ENCODE data around the gene NOX5. TPM values are rescaled to one million over a fixed set of nuclear protein-coding genes. Genes with fewer than 3 reads are reported as not detected.

NOX5 gene
- total RNA-seq, 1 donor from 2014 or later = not detected

DNA sequence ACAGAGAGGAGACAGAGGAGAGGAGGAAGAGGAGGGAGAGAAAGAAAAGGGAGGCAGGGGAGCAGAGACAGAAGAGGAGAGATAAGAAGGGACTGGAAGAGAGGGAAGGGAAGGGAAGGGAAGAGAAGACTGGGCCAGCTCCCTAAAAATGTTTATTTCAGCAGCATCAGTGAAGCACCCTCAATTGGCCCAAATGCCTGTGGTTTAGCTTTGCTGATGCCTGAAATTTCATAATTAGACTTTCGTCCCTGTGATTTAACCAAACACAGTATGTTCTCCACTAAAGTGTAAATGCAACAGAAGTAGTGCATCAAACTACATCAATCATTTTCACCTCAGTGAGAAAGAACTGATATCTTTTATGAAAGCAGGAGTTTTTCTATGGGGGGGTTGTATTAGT, 55.9 kb downstream of the NOX5 start:
- Mint-ChIP-seq H3K36me3 (ENCODE audit: low read depth) (no peaks in the 10 kb centered on the region), H3K27me3 (ENCODE audit: low read depth) (peaks cover 50% of the 10 kb centered on the region), H3K27ac (no peak overlapping the region), H3K9me3 (peaks cover 7% of the 10 kb centered on the region), H3K4me1 (ENCODE audit: low read depth) (peaks cover 3% of the 10 kb centered on the region), H3K4me3 (ENCODE audit: low read depth) (no peak overlapping the region)
- no peak for DNase-seq (ENCODE audit: low spot score)
- intact Hi-C loops (cut with micrococcal nuclease) = no loop called here

DNA sequence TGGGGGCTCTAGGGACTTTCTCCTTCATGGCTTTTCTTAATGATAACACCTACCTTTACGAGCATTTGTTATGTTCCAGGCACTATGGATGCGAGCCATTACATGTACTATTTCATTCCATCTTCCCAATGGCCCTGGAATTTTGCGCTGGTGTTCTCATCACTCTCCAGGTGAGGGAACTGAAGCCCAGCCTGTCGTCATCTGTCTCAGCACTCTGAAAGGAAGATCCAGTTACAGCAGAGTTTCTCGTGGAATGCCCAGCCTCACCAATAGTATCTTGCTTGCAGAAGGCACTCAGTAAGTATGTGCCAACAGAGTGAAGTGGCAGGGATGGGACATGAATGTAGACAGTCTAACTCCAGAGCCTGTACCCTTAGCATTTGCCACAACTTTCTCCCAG, 56.8 kb downstream of the NOX5 start:
- Mint-ChIP-seq H3K36me3 (ENCODE audit: low read depth) (no peaks in the 10 kb centered on the region), H3K4me3 (ENCODE audit: low read depth) (no peak overlapping the region), H3K4me1 (ENCODE audit: low read depth) (peaks cover 3% of the 10 kb centered on the region), H3K27me3 (ENCODE audit: low read depth) (peaks cover 56% of the 10 kb centered on the region), H3K9me3 (peaks cover 7% of the 10 kb centered on the region), H3K27ac (no peak overlapping the region)
- intact Hi-C loops (cut with micrococcal nuclease) = no loop called here
- DNase-seq (ENCODE audit: low spot score) = no peak

DNA sequence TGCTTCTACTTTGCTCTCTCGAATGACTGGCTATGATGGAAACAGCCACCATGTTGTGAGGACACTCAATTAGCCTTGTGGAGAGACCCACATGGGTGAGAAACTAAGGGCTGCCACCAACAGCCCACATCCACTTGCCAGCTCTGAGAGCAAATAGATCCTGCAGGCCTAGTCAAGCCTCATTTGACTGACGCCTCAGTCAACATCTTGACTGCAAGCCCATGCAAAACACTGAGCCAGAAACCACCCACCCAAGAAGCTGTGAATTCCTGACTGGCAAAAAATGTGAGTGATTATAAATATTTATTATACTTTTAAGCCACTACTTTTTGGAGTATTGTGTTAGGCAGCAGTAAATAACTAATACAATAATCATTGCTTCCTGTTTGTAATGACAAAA, 58.4 kb downstream of the NOX5 start:
- intact Hi-C loops (cut with micrococcal nuclease) = no loop called here
- peaks cover 3% of the 10 kb centered on the region for H3K4me1 Mint-ChIP-seq (ENCODE audit: low read depth)

DNA sequence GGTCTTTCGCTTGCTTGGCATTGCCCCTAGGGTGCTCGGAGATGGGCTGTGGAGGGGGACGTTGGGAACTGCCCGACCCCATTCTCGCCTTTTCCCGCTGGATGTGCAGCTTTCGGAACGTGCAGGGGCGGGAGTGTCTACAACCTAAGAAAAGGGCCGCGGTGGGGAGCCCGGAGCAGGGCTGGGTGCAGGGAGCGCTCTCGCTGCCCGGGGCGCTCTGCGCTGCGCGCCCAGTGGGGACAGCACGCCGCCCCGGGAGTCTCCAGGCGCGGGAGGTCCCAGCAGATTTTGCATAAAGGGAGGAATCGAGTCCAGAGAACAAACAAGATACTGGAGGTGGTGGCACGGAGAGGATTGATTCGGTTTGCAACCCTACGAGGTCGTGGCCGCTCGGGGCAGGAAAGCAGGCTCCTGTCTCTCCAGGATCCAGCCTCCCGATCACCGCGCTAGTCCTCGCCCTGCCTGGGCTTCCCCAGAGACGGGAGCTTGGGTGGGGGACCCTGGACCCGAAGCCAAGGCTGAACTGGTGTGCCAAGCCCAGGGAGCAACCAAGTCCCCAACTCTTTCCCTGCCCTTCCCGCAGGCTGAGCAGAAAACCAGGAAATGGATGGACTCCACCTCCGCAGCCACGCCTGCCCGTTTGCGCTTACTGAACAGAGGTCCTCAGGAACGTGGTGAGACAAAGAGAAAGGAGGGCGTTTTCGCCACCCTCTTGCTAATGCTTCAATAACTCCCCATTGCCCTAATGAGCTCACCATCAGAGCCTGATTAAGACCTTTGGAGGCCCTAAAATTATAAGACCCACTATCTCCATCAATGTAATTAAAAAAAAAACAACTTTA, 59.7 kb downstream of the NOX5 start:
- Mint-ChIP-seq H3K27ac (no peak overlapping the region), H3K27me3 (ENCODE audit: low read depth) (peaks cover 52% of the 10 kb centered on the region), H3K36me3 (ENCODE audit: low read depth) (no peaks in the 10 kb centered on the region), H3K9me3 (peaks cover 7% of the 10 kb centered on the region), H3K4me1 (ENCODE audit: low read depth) (peaks cover 3% of the 10 kb centered on the region), H3K4me3 (ENCODE audit: low read depth) (no peak overlapping the region)
- no peak for DNase-seq (ENCODE audit: low spot score)
- intact Hi-C loops (cut with micrococcal nuclease) = no loop called here

More for the DNA sequence above, 58.4 kb downstream of the NOX5 start:
- H3K4me3 Mint-ChIP-seq (ENCODE audit: low read depth) = no peak overlapping the region
- no peaks in the 10 kb centered on the region for H3K36me3 Mint-ChIP-seq (ENCODE audit: low read depth)
- no peak overlapping the region for H3K27ac Mint-ChIP-seq
- H3K9me3 Mint-ChIP-seq = peaks cover 7% of the 10 kb centered on the region
- no peak for DNase-seq (ENCODE audit: low spot score)
- peaks cover 50% of the 10 kb centered on the region for H3K27me3 Mint-ChIP-seq (ENCODE audit: low read depth)

DNA sequence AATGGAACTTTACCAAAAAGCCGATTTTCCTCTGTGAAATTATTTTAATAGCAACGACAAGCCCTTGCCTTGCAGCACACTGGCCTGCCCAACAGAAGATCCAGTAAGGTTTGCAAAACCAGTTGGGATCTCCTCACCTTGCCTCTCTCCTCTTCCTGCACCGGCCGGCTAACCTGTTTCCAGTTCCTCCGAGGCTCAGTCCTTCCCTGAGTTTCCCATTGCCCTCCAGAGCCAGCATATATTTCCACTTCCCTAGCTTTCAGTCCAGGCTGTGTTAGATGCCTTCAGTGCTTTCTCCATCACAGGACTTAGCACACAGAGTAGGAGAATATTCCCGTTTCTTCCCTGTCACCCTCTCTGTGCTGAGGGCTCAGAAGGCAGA, 60.3 kb downstream of the NOX5 start:
- intact Hi-C loops (cut with micrococcal nuclease) = no loop called here
- H3K9me3 Mint-ChIP-seq = peaks cover 7% of the 10 kb centered on the region
- H3K36me3 Mint-ChIP-seq (ENCODE audit: low read depth) = no peaks in the 10 kb centered on the region
- H3K27me3 Mint-ChIP-seq (ENCODE audit: low read depth) = peaks cover 56% of the 10 kb centered on the region
- DNase-seq (ENCODE audit: low spot score) = no peak
- no peak overlapping the region for H3K4me3 Mint-ChIP-seq (ENCODE audit: low read depth)
- H3K4me1 Mint-ChIP-seq (ENCODE audit: low read depth) = peaks cover 3% of the 10 kb centered on the region
- no peak overlapping the region for H3K27ac Mint-ChIP-seq

DNA sequence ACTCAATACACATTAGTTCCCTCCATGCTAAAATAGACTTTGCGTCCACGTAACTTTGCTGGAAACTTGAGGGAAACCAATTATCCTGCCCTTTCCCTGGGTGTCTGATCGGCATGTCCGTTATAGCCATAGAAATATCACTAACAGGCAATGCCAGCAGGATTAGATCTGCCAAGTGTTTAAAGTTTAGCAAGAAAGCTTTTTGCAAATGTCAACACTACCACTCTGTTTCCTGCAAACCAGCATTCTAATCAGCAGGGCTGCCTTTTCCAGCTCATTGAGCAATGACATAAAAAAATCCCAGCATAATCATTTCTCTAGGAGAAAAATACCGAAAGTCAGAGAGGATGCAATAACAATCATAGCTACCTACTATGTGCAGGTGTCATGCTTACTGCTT, 60.9 kb downstream of the NOX5 start:
- DNase-seq (ENCODE audit: low spot score) = no peak
- peaks cover 3% of the 10 kb centered on the region for H3K4me1 Mint-ChIP-seq (ENCODE audit: low read depth)
- no peak overlapping the region for H3K27ac Mint-ChIP-seq
- no peaks in the 10 kb centered on the region for H3K36me3 Mint-ChIP-seq (ENCODE audit: low read depth)
- H3K27me3 Mint-ChIP-seq (ENCODE audit: low read depth) = peaks cover 57% of the 10 kb centered on the region
- intact Hi-C loops (cut with micrococcal nuclease) = no loop called here
- peaks cover 4% of the 10 kb centered on the region for H3K9me3 Mint-ChIP-seq
- no peak overlapping the region for H3K4me3 Mint-ChIP-seq (ENCODE audit: low read depth)

DNA sequence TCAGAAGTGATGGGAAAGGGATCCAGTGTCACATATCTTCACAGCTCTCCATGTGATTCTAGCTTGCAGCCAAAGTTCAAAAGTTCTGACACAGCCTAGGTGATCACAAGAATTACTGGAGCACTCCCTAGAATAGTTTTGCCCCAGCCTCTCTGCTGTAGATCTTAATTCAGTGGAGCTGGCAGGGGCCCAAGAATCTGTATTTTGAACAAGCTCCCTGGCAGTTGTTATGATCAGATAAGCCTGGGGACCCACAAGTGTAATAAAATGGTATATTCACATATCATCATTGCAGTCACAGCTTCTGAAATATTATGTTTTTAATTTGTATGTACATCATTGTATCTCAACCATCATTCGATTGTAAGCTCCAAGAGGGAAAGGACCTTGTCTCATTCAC, 62.3 kb downstream of the NOX5 start:
- intact Hi-C loops (cut with micrococcal nuclease) = no loop called here
- Mint-ChIP-seq H3K27me3 (ENCODE audit: low read depth) (peaks cover 53% of the 10 kb centered on the region), H3K4me3 (ENCODE audit: low read depth) (no peak overlapping the region), H3K9me3 (no peaks in the 10 kb centered on the region), H3K36me3 (ENCODE audit: low read depth) (no peaks in the 10 kb centered on the region), H3K4me1 (ENCODE audit: low read depth) (peaks cover 7% of the 10 kb centered on the region), H3K27ac (no peak overlapping the region)
- no peak for DNase-seq (ENCODE audit: low spot score)

DNA sequence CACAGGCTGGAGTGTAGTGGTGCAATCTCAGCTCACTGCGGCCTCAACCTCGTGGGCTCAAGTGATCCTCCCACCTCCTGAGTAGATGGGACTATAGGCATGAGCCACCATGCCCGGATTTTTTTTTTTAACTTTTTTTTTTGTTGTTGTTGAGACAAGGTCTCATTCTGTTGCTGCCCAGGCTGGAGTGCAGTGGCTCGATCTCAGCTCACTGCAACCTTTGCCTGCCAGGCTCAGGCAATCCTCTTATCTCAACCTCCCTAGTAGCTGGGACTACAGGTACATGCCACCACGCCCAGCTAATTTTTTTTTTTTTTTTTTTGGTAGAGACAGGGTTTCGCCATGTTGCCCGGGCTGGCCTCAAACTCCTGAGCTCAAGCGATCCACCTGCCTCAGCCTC, 64.1 kb downstream of the NOX5 start:
- Mint-ChIP-seq H3K4me3 (ENCODE audit: low read depth) (no peak overlapping the region), H3K36me3 (ENCODE audit: low read depth) (no peaks in the 10 kb centered on the region), H3K9me3 (no peaks in the 10 kb centered on the region), H3K27ac (no peak overlapping the region), H3K27me3 (ENCODE audit: low read depth) (peaks cover 41% of the 10 kb centered on the region), H3K4me1 (ENCODE audit: low read depth) (peaks cover 13% of the 10 kb centered on the region)
- intact Hi-C loops (cut with micrococcal nuclease) = no loop called here
- no peak for DNase-seq (ENCODE audit: low spot score)

DNA sequence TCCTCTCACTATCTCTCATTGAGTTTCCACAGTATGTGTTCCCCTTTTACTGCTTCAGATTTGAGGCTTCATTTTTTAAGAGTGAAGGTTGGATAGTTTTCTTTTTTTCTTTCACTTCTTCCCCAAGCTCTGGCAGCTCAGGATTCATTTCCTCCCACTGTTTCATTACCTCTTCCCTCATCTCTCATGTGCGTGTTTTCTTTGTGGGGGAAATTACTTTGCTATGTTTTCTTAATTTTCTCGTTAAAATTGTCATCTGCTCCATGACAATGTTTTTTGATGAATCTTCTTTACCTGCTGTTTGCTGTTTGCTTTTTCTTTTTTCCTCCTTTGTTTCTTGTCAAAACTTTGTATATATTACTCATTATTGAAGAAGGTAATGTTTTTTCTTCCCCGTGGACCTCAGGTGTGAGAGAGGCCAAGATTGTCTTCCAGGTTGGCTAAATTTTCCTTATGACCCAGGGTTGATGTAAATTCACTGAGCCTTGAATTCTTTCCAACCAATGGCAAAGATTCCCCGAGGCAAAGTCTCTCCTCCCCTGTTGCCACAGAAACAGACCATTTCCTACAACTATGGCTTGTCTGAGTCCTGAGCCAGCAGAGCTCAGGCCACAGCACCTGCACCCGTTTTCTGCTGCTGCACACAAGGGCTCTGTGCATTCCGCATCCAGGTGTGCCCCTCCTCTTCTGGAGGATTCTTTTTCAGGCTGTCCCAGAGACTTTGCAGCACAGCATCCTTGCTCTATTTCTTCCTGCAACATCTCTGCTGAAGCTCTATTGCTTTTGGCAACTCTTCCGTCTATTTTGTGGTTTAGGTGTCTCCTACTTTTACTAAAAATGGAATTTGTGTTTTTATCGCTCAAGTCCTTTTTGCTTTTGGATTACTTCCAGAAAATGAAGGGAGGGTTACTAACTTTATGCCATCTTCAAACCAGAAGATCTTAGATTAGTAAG, 66.1 kb downstream of the NOX5 start:
- H3K4me1 Mint-ChIP-seq (ENCODE audit: low read depth) = peaks cover 13% of the 10 kb centered on the region
- DNase-seq (ENCODE audit: low spot score) = no peak
- no peak overlapping the region for H3K27ac Mint-ChIP-seq
- H3K9me3 Mint-ChIP-seq = no peaks in the 10 kb centered on the region
- no peak overlapping the region for H3K4me3 Mint-ChIP-seq (ENCODE audit: low read depth)
- H3K36me3 Mint-ChIP-seq (ENCODE audit: low read depth) = no peaks in the 10 kb centered on the region
- intact Hi-C loops (cut with micrococcal nuclease) = no loop called here
- peaks cover 27% of the 10 kb centered on the region for H3K27me3 Mint-ChIP-seq (ENCODE audit: low read depth)

DNA sequence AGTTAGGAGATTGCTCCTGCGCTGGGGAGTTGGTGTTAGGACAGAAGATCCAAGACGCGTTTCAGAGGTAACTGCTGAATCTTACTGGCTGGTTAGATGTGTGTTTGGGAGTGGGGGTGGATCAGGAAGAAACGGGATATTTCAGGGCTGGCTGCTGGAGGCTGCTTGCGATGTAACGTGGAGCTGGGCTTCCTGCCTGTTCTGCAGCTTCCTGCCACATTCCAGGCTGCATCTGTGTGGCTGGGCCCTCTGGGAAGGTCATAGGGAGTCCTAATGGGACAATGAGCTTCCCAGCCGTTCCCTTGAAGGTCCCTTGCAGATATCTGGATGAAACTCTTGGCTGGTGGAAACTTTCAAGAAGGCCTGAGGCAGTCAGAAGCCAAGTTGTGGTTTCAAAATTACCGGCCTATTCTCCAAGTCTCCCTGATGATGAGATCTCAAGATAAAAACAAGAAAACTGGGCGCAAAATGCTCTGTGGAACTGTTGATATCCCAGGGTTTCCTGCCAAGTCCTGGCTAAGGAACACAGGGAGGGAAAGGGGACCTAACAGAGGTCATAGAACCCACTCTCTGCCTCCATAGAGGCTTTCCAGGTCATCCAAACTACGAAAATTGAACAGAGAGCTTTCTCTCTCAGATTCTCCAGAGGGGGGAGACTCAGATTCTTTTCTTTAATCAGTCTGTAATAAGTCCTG, 67.0 kb downstream of the NOX5 start:
- intact Hi-C loops (cut with micrococcal nuclease) = no loop called here
- no peak overlapping the region for H3K27ac Mint-ChIP-seq
- no peak overlapping the region for H3K4me3 Mint-ChIP-seq (ENCODE audit: low read depth)
- H3K36me3 Mint-ChIP-seq (ENCODE audit: low read depth) = no peaks in the 10 kb centered on the region
- no peaks in the 10 kb centered on the region for H3K9me3 Mint-ChIP-seq
- no peak for DNase-seq (ENCODE audit: low spot score)
- peaks cover 30% of the 10 kb centered on the region for H3K27me3 Mint-ChIP-seq (ENCODE audit: low read depth)
- peaks cover 13% of the 10 kb centered on the region for H3K4me1 Mint-ChIP-seq (ENCODE audit: low read depth)

DNA sequence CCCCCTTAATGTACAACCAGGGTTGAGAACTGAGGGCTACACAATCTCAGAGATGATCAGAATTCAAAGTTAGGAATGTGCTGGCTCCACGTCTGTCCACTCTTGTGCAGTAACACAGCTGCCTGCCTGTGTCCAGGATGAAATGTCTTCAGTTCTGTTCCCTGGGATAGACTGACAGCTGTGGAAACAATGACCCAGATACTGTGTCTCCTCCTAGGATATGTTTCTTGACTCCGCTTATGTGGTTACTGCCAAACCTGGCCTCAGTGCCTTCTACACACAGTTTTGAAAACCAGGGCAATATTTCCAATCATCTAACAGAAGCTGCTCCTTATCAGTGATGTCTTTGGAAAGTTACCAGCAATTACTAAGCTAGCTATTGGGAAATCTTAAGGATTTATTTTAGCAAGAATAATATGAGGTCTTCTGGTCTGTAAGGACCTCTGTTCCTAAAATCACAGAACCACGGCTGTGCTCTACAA, 67.6 kb downstream of the NOX5 start:
- no peaks in the 10 kb centered on the region for H3K36me3 Mint-ChIP-seq (ENCODE audit: low read depth)
- H3K27me3 Mint-ChIP-seq (ENCODE audit: low read depth) = peaks cover 31% of the 10 kb centered on the region
- H3K4me1 Mint-ChIP-seq (ENCODE audit: low read depth) = peaks cover 13% of the 10 kb centered on the region
- no peak for DNase-seq (ENCODE audit: low spot score)
- intact Hi-C loops (cut with micrococcal nuclease) = no loop called here
- H3K4me3 Mint-ChIP-seq (ENCODE audit: low read depth) = no peak overlapping the region
- H3K9me3 Mint-ChIP-seq = no peaks in the 10 kb centered on the region
- no peak overlapping the region for H3K27ac Mint-ChIP-seq

DNA sequence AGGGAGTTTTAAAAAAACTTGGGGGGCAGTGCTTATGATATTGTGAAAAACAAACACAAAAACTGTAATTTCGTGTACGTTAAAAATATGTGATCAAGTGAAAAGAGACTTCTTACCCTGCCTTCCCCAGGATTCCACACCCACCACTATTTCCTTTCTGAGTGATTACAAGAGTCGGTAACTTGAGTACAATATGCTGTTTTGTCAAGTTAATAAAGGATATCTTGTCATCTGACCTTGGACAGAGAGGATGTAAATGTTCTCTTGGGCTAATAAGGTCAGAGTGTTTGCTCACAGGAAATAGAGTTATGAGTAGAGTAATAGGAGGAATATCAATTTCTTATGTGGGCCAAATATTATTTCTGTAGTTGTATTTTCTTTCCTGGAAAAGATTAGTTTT, 68.1 kb downstream of the NOX5 start:
- no peak overlapping the region for H3K4me3 Mint-ChIP-seq (ENCODE audit: low read depth)
- no peak for DNase-seq (ENCODE audit: low spot score)
- intact Hi-C loops (cut with micrococcal nuclease) = no loop called here
- H3K27ac Mint-ChIP-seq = no peak overlapping the region
- no peaks in the 10 kb centered on the region for H3K36me3 Mint-ChIP-seq (ENCODE audit: low read depth)
- peaks cover 13% of the 10 kb centered on the region for H3K4me1 Mint-ChIP-seq (ENCODE audit: low read depth)
- peaks cover 33% of the 10 kb centered on the region for H3K27me3 Mint-ChIP-seq (ENCODE audit: low read depth)
- no peaks in the 10 kb centered on the region for H3K9me3 Mint-ChIP-seq
